Activated T-helper 9 cell treated with anti-CD3 and anti-CD28 coated beads, Interleukin-2, amount 50 U/mL, for 16 hours (primary cell): ENCODE measurements around the gene GPR85.
"Not testable (repeated sequence)": the region's sequence is repeated elsewhere in the genome, so short reads cannot be mapped to it uniquely, and the experiment has no call there.

Source experiments
- DNase-seq: peaks from one replicate; pipeline ENCODE4 v3.0.0-alpha.2; 2020; ENCODE audit warnings: low read depth

The GPR85 gene

DNA sequence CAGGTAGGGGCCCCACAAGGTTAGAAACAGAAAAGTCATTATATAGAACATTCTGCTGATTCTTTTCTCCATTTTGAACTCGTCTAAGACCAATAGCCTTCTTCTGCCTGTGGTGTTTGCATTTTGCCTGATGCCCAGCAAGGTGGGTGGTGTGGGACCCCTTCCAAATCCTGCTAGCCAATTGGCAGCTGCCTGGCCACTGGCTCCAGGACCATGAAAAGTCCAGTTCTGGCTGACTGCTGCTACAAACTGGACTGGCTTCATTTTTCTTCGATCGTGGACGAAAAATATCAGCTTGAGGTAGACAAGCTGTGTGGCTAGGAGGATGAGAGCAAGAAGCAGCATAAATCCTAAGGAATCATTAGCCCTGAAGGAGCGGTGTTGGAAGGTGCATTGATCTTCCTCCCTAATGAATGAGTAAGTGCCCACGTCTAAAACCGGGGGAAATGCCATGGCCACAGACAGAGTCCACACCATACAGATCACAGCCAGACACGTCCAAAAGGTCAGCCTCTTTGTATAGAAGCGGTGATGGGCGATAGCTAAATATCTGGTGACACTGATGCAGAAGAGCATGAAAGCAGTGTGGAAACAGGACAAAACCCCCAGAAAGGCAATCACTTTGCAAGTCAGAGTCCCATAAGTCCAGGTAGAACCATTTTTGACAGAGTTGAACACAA is 2.7 kb downstream of the GPR85 start:
- no peak for DNase-seq

DNA sequence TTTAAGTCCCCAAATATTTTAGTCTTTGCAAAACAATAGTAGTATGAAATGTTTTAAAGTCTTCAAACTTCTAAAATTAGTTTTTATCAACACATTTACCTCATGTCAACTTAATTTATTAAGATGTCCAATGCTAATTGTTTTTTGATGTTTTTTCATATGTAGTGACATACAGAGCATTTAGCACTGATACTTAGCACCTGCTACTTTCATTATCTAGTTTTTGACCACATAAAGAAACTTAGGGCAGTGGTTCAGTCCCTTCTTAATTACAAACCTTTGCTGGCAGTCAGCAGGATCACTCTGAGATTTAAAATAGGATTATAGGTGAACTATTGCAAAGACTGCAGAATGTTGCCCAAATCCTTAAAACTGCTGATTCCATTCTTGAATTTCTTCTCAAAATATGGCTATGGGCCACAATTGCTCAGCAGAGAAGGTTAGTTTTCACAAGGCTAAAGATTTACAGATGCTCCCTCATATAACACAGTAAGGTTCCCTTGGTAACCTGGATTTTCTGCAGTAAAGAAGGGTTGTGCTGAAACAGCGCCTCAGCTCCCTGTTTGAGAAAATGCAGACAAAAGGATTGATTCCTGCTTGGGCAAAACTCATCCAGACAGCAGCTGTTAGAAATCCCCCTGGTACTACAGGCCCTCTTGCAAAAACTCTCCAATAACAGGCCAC is 3.4 kb downstream of the GPR85 start:
- no peak for DNase-seq

DNA sequence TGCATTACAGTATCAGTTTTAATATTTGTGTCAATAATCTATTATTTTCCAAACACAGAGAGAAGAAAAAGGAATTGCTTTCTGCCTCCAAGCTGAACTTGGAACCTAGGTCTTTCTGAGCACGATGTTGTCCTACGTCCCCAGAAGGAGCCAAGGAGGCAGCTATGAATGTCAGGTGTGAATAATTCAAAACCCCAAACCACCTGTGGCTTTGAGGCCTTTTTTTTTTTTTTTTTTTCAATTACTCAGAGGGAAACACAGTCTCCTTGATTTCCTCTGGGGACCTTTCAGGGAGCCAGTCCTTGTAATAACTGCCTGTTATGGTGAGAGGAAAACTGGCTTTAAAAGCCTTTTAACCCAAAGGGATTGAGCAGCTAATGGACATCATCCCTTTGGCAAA is 8.3 kb downstream of the GPR85 start:
- no peak for DNase-seq

DNA sequence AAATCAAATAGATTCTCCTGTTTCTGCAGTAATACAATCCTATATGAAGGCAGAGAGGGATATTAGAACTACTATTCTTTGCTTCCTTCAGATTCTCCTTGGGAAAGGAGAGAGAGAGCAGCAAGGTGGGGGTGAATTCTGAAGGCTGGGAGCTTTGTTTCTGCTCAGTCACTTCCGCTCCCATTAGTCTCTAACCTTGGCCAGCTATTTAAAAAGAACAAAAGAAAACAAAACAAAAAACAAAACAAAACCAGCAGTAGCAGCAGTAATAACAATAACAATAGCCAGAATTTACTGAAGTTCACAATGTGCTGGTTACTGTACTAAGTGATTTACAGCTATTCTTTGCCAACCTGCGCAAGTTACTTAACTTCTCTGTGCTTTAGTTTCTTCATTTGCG is 9.9 kb downstream of the GPR85 start:
- no peak for DNase-seq

DNA sequence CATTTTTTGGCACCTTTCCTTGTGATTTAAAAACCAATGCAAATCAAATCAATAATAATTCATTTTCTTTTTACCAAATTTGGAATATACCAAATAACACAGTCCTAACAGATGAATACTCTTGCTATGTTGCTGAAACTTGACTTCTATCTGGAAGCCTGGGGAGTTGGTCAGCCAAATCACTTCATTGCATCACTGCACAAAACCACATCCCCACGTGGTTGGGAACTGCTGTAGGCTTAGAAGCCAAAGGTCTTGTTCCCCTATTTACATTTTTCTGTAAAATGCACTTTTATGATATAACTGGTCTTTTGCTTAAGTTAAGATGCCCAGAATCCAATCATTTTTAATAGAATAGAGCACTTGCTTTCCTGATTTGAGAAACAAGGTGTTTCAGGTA is 15.2 kb downstream of the GPR85 start:
- DNase-seq = no peak

DNA sequence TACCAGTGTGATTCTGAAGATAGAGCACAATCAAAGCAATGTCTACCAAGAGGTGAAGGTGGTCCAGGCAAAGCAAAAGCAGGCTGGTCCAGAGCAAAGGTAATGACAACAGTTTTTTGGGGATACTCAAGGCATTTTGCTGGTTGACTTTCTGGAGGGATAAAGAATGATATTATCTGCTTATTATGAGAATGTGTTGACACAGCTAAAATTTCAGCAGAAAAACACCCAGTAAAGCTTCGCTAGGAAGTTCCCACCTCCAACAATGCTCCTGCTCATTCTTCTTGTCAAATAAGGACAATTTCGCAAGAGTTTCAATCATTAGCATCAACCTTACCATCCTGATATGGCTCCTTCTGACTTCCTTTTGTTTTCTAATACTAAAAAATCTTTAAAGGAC is 24.1 kb downstream of the GPR85 start:
- no peak for DNase-seq

DNA sequence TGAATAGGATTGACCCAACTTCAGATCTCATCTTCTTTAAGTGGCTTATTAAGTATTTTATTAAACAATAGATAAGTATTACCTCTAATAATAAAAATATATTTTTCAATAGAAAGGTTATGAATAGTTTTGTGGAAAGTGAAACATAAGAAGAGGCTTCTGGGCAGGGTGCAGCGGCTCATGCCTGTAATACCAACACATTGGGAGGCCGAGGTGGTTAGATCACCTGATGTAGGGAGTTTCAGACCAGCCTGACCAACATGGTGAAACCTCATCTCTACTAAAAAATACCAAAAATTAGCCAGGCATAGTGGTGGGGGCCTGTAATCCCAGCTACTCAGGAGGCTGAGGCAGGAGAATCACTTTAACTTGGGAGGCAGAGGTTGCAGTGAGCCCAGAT is 26.5 kb downstream of the GPR85 start:
- DNase-seq = no peak

DNA sequence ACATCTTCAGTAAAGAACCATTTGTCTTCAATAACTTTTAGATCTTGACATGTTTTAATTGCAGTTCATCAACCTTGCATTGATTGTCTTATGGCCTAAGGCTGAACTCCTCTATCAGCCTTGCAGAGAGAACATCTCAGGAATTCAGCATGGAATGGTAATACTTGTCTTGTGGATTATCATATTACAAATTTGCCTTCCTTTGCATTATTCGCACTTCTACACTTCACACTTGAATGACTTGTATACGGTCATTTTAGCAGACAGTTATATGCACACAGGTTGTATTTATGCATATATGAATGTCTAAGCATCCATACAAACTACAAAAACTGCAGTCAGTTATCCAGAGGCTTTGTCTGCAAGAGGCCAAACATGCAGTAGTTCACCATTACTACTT is 31.7 kb downstream of the GPR85 start:
- DNase-seq = no peak

DNA sequence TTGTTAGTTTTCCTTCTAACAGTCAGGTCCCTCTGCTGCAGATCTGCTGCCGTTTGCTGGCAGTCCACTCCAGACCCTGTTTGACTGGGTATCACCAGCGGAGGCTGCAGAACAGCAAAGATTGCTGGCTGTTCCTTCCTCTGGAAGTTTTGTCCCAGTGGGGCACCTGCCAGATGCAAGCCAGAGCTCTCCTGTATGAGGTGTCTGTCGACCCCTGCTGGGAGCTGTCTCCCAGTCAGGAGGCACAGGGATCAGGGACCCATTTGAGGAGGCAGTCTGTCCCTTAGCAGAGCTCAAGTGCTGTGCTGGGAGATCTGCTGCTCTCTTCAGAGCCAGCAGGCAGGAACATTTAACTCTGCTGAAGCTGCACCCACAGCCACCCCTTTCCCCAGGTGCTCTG is 32.4 kb downstream of the GPR85 start:
- not testable (repeated sequence) for DNase-seq

DNA sequence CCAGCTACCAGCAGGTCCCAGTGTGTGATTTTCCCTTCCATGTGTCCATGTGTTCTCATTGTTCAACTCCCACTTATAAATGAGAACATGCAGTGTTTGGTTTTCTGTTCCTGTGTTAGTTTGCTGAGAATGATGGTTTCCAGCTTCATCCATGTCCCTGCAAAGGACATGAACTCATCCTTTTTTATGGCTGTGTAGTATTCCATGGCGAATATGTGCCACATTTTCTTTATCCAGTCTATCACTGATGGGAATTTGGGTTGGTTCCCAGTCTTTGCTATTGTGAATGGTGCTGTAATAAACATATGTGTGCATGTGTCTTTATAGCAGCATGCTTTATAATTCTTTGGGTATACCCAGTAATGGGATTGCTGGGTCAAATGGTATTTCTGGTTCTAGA is 37.4 kb downstream of the GPR85 start:
- DNase-seq = not testable (repeated sequence)

DNA sequence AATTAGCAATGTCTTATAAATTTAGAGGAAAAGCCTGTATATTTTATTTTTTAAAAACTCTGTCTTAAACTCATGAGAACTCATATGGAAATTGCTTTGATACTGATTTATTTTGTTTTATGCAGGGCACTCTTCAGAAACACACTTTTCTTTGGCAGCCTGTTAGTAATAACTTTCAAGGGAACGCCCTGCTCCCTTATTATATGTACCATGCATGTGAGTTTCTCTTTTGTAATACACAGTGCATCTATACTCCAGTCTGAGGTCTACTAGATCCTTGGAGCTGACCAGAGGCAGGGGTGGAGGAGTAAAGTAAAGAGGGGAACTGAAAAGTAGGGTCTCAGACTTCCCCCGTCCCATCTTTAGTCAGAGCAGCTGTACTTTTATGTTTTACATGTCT is 40.2 kb downstream of the GPR85 start:
- no peak for DNase-seq

DNA sequence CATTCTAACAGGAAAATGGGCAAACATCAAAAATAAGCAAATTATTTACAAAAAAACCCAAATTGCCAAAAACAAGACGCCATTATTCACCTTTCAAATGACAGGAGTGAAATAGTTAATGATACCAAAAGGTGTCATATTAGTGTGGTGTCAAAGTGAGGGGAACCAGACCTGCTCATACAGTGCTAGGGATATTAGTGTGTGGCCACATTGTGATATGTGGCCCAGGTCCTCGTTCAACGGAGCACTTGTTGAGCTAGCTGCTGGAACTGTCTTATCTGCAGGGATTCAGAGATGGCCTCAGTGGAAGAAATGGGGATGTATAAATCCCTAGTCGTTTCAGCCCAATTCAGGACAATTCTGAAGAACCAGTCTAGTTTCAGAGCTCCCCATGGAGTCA is 41.2 kb downstream of the GPR85 start:
- no peak for DNase-seq

DNA sequence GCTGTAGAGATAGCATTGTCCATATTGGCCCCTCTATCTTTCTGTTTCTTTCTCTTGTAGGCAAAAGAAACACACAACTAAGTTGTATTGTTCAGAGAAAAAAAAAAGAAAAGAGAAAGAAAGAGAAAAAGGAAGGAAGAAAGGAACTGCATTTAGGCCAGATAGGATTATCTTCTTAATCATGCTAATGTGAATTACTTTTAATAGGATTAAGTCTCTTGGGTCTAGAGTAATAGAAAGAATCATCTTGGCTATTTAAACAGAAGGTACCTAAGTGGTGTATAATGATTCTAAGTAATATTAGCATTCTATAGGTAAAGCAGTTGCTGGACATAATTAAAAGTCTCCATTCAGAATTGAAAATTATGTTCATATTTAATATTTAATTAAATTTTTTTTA is 42.2 kb downstream of the GPR85 start:
- DNase-seq = no peak

DNA sequence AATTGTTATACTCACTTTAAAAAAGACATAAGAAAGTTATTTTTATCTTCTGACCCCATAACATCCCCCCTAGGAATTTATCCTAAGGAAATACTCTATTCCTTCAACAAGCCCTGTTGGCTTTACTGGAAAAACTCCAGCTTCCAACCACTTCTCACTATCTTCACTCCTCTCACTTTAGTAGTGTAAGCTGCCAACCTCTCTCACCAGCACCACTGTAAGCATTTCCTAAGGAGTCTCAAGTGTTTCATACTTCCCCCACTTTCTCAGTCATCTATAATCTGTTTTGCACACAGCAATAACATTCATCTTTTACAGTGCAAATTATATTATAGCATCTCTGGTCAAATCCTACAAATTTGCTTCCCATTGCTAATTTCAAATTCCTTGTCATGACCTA is 45.8 kb downstream of the GPR85 start:
- no peak for DNase-seq

DNA sequence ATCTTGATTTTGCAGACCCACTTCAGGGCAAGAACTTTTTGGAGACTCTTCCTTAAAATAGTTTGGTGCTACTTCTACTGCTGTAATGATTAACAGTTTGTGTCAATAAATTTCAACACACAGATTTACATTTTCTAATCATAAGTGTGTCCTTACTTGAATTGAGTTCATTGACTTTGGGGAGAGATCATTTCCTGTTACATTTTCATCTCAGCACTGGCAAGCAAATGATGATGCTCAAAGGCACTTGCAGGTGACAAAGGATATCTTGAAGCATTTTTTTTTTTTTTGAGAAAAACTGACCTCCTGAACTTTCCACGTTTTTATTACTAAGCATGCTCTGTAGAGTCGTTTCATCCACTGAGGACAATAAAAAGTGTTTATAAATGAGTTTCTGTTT is 52.7 kb downstream of the GPR85 start:
- DNase-seq = no peak
